Inferior parietal cortex (tissue), 1 donor: ENCODE data around the gene FBXL4.

Experiments
- DNase-seq: peaks from one replicate; pipeline ENCODE4 v3.0.0-alpha.2; 2016; ENCODE audit errors: extremely low spot score

Gene FBXL4

GRCh38 chr6:98880486-98880885, 67.3 kb downstream of the FBXL4 start:
- no peak for DNase-seq

DNA sequence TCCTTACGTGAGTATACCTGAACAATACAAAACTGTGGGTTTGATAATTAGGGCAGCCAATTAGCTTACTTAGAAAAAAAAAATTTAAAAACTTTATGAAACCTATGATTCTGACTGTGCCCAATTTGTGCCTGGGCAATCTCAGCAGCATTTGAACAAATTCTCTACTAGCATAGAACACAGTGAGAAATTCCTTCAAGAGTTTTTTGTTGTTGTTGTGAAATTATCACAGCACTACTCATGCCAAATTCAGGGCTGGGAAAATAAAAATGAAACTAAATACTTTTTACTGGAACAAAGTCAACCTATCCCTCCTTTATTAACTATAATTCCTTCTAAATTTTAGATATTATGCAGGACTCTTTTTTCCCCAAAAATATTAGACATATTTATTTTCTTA, 70.5 kb downstream of the FBXL4 start:
- DNase-seq, result no peak

- no peak for DNase-seq
These were observed 72.4 kb downstream of the FBXL4 start for GRCh38 chr6:98875375-98875774.

DNA sequence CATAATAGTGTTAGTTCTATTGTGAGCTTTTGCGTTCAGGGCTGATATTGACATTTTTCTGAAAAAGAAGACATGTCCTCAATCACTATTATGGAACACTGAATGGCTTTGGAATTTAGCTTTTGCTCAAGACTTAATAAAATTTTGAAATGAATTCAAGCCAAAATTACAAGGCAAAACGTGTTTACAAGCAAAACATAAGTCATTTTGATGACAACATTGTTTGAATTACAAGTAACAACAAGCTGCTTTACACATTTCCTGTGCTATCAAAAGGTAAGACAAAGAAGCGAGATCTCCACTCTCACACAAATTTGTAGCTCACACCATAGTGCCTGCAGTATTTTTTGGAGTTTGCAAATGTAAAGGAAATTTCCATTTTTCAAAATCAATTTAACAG, 75.9 kb downstream of the FBXL4 start:
- no peak for DNase-seq

- no peak for DNase-seq
These were observed 76.7 kb downstream of the FBXL4 start for GRCh38 chr6:98871057-98871456.

GRCh38 chr6:98864497-98864896, 83.2 kb downstream of the FBXL4 start:
- DNase-seq, result no peak

DNA sequence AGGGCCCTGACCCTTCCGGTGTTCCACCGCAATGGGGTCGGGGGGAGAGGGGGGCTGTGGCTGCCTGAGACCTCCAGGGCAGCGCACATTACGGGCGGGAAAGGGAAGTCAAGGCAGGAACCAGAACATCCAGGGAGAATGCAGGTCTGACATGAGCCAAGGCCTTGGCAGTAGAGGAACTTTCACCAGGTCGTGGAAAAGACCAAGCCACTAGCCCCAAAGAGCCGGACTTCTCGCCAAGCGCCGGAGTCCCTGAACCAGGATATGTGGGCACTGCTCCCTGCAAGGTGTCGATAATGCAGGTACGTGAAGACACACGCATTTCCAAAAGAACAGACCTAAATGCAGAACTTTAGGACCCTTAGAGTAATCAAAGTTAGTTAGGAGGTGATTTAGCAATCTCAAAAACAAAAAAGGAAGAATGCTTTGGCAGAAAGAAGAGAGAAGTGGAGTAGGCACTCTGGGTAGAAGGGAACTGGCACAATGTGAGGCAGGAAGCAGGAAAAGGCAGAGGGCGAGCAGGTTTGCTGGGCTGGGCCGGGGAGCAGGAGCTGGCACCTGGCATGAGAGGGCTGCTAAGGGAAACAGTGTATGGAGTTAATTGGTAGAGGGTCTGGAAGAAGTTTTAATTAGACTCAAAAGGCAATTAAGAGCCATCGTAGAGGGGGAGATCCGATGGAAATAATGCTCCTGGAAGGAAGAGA, 99.1 kb downstream of the FBXL4 start:
- DNase-seq, result no peak

DNA sequence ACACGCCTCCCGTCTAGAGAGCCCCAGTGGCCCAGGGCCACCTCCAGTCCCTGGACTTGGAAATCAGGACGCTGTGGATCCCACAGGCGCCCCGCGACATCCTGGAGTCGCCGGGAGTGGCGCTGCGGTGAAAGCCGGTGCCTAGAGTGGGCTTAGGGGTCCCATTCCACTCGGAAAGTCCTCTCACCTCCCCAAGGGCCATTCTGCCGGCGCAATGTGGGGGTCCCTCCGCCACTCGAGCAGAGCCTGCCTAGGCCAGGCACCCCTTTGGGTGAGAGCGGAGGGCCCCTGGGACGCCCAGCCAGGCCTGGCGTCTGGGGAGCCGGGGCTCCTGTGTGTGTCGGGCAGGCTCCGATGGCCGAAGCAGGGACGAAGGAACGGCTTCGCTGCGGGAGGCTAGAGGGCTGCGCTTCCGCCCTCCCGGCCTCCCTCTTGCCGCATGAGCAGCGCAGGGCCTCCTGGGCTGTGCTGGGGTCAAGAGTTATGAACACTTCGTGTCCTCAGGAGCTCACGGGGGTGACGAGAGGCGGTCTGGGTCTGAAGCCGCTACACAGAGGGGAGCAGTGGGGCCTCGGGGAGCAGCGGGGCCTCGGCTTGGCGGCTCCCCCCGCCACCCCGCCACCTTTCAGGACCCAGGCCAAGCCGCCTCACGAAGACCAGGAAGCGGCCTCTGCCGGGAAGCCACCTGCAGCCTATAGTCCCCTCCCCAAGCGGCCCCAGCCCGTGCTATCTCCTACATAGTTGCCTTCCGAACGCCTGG, 99.8 kb downstream of the FBXL4 start:
- no peak for DNase-seq

GRCh38 chr6:98847416-98847778, 100.3 kb downstream of the FBXL4 start:
- DNase-seq, result no peak

GRCh38 chr6:98846021-98846380, 101.7 kb downstream of the FBXL4 start:
- no peak for DNase-seq

GRCh38 chr6:98845211-98846020, 102.3 kb downstream of the FBXL4 start:
- DNase-seq, result peak; percentile 94

DNA sequence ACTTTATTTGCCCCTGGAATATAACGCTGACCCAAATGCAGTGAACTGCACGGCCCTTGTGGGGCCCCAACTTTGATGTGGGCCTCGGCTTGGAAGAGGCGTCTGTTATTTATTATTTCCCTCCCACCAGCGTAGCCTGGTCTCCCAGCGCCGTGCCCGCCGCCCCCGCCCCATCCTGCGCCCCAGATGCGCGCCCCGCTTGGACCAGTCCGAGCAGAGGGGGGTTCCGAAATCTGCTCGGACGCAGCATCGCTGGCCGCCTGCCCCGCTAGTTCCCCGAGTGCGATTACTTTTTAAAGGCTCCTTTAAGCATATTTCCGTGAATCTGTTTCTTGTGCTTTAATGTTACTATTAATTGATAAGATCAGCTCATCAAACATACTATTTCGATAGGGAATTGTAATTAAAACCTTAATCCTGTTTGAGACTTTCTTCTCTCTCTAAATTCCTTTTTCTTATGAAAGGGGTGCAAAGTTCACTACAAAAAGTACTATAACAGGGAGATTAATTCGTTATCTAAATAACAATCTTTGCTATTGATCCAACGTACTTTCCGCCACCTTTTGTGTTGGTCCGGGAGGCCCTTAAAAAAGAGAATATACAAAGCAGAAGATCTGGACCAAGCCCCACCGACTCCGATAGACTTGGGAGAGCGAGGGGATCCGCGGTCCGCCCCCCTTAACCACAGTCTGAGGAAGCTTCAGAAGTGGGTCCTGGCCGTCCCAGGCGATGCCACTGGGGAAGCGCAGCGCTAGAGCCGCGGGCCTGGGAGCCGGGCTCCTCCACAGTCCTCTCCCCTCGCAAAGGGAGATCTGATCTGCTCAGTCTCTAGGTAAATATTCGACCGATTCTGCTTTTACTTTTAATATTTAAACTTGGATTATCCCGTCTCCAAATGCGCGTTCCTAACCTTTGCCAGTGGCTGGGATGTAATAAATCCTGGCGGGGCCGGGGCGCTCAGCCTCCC, 103.2 kb downstream of the FBXL4 start:
- DNase-seq, result peak; percentile 46

DNA sequence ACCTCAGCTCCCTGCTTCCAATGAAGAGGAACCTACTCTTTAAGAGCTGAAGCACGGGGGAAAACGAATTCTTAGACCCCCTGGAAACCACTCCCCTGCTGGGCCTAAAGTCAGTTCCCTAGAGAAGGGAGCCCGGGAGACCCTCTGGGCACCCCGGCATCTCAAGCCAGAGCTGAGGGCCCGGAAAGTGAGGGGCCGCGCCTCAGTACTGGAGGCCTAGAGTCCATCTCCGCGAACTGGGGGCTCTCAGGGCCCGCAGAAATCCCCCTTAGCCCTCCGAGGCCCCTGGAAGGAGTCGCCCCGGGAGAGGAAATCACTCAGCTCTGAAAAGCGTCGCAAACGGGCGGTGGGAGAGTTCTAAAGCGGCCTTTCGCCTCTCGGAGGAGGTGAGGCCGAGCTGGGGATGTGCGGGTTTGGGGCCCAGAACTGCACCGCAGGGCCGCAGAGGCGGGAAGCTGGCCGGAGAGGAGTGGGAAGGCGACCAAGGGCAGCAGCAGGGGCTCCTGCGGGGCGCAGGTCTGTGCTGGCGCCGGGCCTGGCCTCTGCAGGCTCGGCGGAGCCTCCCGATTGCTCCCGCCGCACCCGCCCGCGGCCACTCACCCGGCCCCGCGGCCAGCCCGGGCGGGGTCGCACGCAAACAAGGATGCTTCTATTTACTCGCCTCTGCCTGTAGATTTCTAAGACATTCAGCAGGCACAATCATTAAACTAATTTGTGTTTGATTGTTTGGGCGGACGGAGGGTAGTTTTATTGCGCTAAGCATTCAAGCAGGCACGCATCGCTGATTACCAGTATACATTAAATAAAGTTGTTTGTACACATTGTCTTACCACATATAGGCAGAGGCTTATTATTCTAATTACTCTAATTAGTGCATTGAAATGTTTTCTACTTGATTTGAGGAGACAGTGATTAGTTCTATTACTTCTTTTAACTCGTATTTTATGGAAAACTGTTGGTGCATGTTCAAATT, 104.2 kb downstream of the FBXL4 start:
- DNase-seq, result peak; percentile 59

DNA sequence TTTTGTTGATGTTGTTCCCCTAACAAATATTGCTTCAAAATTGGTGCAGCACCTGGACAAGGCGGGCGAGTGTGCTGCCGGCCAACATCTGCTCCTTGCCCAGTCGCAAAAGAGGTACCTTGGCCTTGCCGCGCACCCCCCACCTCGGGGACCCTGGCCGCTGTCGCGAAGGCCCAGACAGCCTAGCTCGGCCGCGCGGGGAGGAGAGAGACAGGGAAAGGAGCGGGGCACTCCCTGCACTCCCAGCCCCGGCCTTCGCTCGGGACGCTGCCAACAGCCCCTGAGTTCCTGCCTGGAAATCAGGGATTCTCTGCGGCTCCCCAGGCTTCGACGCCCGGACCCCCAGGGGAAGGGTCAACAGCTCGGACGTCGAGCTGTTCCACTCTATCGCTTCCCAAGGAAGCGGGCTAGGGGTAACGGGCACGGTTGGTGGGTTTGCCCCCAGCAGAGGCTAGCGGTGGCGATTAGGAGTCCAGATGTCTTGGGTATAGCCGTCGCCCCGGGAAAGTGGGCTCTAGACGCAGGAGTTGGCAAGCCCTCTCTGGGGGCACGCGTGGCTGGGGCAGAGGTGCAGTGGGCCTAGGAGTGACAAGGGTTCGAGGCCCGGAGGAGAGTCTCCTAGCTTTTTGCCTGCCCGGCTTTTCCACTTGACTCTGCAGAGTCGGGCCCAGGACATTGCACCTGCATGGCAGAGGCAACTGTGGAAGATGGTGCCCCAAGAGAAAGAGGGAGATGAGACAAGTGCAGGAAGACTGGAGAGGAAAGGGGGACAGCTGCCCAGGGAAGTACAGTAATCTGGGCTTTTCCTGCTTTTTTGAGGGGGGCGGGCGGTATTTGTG, 105.2 kb downstream of the FBXL4 start:
- no peak for DNase-seq

- peak; percentile 51 for DNase-seq
These were observed 106.0 kb downstream of the FBXL4 start for GRCh38 chr6:98841621-98842341.

DNA sequence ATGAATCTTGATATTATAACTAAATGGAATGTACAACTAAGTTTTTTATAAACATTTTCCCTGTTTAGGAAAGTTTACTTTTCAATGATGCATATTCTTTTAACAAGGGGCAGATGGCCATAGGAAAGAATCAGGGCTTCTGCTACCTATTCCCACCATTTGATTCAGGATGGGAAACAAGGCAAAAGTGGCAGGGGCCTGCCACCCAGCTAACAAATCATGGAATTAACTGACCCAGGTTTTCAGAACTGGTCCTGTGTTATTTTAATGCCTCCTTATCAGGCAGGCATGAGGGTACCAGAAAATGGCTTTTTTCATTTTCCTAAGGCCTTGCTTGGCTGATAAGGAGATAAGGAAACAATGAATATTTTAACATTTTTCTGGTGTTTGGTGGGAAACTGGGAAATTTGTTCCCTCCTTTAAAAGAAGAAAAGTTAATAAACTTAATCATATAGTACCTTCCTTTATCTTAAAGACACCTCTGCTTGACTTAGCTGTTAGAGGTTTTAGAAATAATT, 106.7 kb downstream of the FBXL4 start:
- peak; percentile 38 for DNase-seq

- DNase-seq, result peak; percentile 44
These were observed 107.4 kb downstream of the FBXL4 start for GRCh38 chr6:98840385-98840784.

DNA sequence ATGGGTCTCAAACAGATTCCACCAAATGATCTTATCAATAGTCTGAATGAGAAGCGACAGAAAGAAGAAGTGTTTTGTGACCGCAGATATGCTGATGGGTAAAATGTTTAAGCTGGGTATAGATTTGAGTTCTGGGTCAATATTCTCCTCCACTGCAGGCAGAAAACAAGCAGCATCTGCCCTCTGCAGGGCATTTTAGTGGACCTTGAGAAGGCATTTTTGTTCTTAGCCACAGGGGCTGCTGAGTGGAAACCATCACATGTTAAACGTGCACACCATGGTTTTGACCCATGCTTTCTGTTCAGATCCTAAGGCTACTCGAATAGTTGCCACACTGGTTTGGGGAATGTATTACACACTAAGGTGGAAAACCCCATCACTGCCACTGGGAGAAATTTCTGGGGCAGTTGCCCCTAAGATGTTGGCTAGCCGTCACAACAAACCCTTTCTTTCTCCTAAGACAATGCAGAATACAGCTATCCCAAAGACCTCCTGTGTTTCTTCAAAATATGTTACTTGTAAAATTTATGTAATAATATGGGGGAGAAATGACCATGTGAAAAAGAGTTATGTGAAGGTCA, 107.9 kb downstream of the FBXL4 start:
- peak; percentile 87 for DNase-seq
